Stomach (tissue), 9 donors: ENCODE measurements around the gene TNS1. TPM values are rescaled to one million over a fixed set of nuclear protein-coding genes. Genes with fewer than 3 reads are reported as not detected.

ENCODE experiments used
- DNase-seq, 2 donors: peaks; one replicate each; pipeline versions ENCODE4 v3.0.0 to v3.0.0-alpha.2; 2013 to 2019
- H3K27ac ChIP-seq, 5 donors: fragments of 200-600 bp in 4 of 5; sonication (generic) in 4 of 5; one replicate each; pipeline ENCODE4 v1.5.1; 2013 to 2019; ENCODE audit warnings: mild to moderate bottlenecking in 1 of 5, moderate library complexity in 1 of 5
- H3K27me3 ChIP-seq, 3 donors: fragments of 200-600 bp; sonication (generic); one replicate each; pipeline ENCODE4 v1.5.1; 2017 to 2019; ENCODE audit warnings: mixed run types in 1 of 3
- H3K36me3 ChIP-seq, 4 donors: fragments of 200-600 bp; sonication (generic); 1 replicate in 3 of 4; 2 replicates in 1 of 4; pipeline ENCODE4 v1.5.1; 2016 to 2019
- H3K4me1 ChIP-seq, 4 donors: fragments of 200-600 bp; sonication (generic); one replicate each; pipeline ENCODE4 v1.5.1; 2016 to 2019
- H3K4me3 ChIP-seq, 4 donors: fragments of 200-600 bp; sonication (generic) in 3 of 4; one replicate each; pipeline ENCODE4 v1.5.1; 2016 to 2019; ENCODE audit warnings: mild to moderate bottlenecking in 1 of 4
- H3K9me3 ChIP-seq, 4 donors: fragments of 200-600 bp; sonication (generic); one replicate each; pipeline ENCODE4 v1.5.1; 2016 to 2019
- CTCF ChIP-seq, 7 experiments: fragments of 450-650 bp in 4 of 7; fragments of 200-600 bp in 3 of 7; sonication (generic) in 3 of 7; IDR thresholded peaks; one replicate each; pipeline ENCODE4 v1.5.1; 2016 to 2019; ENCODE audit warnings: antibody characterized with exemption in 7 of 7, control low read depth in 2 of 7, mild to moderate bottlenecking in 1 of 7
- EP300 ChIP-seq: sonication (generic); formaldehyde crosslinking; IDR thresholded peaks from one replicate; pipeline ENCODE4 v1.6.1; 2017; ENCODE audit warnings: antibody characterized with exemption
- POLR2A ChIP-seq, 4 donors: fragments of 450-650 bp; IDR thresholded peaks; one replicate each; pipeline ENCODE4 v1.6.1; 2016; ENCODE audit warnings: antibody characterized with exemption in 4 of 4, control low read depth in 2 of 4, mild to moderate bottlenecking in 1 of 4, moderate library complexity in 1 of 4
- POLR2AphosphoS5 ChIP-seq, 3 donors: sonication (generic); formaldehyde crosslinking; IDR thresholded peaks; one replicate each; pipeline ENCODE4 v1.6.1; 2016; ENCODE audit warnings: antibody characterized with exemption in 3 of 3
- WGBS, 5 donors: extraction: QIAGEN DNeasy Blood & Tissue Kit in 3 of 5; methylation state at CpG; one replicate each; pipeline versions ENCODE4 v1.1.5 to v1.1.7; 2013 to 2018; 5-methylcytosine and 5-hydroxymethylcytosine counted together
- intact Hi-C: fragments of 100-400 bp; cut with DNase I; formaldehyde crosslinking; loops from one replicate; pipeline ENCODE4 v1.15.1; 2023; ENCODE audit warnings: low total_unique reads
- polyA plus RNA-seq, 3 donors: library from polyadenylated mRNA; stranded (reverse); fragments of 200-250 nt; gene quantifications; one replicate each; pipeline ENCODE4 v1.2.3, GENCODE V29; 2013
- total RNA-seq, 5 donors: library from RNA; depleted of rRNA; stranded (reverse); fragments of >200 nt; gene quantifications; one replicate each; pipeline versions ENCODE4 v1.1.0 to v1.2.3, GENCODE V29; 2014 to 2016
- donor health status: healthy with polysubstance abuse.
- donor health status: Bipolar disorder and iron deficiency.
- donor health status: healthy.

TNS1 gene
- total and polyA plus RNA-seq, 8 donors, result 18.5 to 682 (median 160) TPM

DNA sequence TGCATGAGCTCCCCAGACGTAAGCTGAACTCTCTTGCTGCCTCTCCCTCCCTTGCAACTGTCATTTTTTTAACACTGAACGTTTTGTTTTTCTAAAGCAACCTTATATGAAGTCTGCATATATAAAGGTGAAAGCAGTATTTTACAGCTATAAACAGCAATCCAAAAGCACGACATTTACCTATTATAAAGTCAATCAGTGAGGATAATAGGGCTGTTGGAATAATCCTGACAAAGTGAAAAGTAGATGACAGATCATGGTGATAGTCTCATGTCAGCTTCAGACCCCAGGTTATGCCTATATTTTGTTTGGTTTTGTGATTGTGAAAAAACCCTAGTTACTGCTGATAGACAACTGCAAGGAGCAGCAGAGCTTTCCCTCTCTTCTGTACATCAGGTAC lies 195.8 kb downstream of the TNS1 start:
- Histone ChIP-seq H3K9me3 (no peaks in the 10 kb centered on the region), H3K27me3 (no peaks in the 10 kb centered on the region), H3K36me3 (peaks cover 60 to 94% (median 87%) of the 10 kb centered on the region in 4 donors), H3K4me3 (no peak overlapping the region), H3K27ac (peak overlapping the region in 2 of 5 donors; percentile 40 to 55), H3K4me1 (peaks cover 11 to 59% (median 36%) of the 10 kb centered on the region in 4 donors)
- no peak for TF ChIP-seq POLR2A (IDR thresholded peaks at IDR 0.05)
- no peak for TF ChIP-seq POLR2AphosphoS5 (IDR thresholded peaks at IDR 0.05)
- TF ChIP-seq EP300, result no peak
- no peak for TF ChIP-seq CTCF (IDR thresholded peaks at IDR 0.05)
- intact Hi-C loops, result no loop called here
- WGBS, 5 donors, result 64 to 81% (median 74%) methylated on average over 3 of the region's 3 CpGs
- no peak for DNase-seq

DNA sequence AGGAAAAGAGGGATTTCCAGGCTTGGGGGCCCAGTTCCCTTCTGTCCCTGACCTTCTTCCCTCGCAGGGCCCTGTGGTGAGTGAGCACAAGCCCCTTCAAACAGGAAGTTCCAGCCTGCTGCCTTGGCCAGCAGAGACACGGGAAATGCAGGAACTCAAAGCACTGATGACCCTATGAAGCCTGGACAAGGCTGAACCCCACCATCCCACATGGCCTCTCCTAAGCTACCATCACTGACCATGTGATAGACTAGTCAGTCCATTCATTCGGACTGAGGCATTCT lies 196.4 kb downstream of the TNS1 start:
- Histone ChIP-seq H3K27ac (peak overlapping the region in 3 of 5 donors; percentile 36 to 55 (median 40)), H3K27me3 (no peaks in the 10 kb centered on the region), H3K9me3 (no peaks in the 10 kb centered on the region), H3K4me1 (peaks cover 11 to 65% (median 39%) of the 10 kb centered on the region in 4 donors), H3K4me3 (no peak overlapping the region), H3K36me3 (peaks cover 54 to 94% (median 84%) of the 10 kb centered on the region in 4 donors)
- WGBS, 5 donors, result 53 to 80% (median 69%) methylated on average over 3 of the region's 3 CpGs
- no peak for DNase-seq
- TF ChIP-seq EP300, result no peak
- no peak for TF ChIP-seq POLR2AphosphoS5 (IDR thresholded peaks at IDR 0.05)
- TF ChIP-seq POLR2A (IDR thresholded peaks at IDR 0.05), result no peak
- no peak for TF ChIP-seq CTCF (IDR thresholded peaks at IDR 0.05)
- intact Hi-C loops, result no loop called here

- DNase-seq, result no peak
- peak overlapping the region in 3 of 5 donors; percentile 36 to 55 (median 40) for H3K27ac ChIP-seq
- intact Hi-C loops, result no loop called here
Observed at GRCh38 chr2:217805668-217806481, 196.9 kb downstream of the TNS1 start.

More at GRCh38 chr2:217805668-217806481, 196.9 kb downstream of the TNS1 start:
- no peaks in the 10 kb centered on the region for H3K27me3 ChIP-seq
- peaks cover 11 to 69% (median 42%) of the 10 kb centered on the region in 4 donors for H3K4me1 ChIP-seq
- 79 to 93% (median 86%) methylated on average over 5 to 8 of the region's 8 CpGs for WGBS, 5 donors
- no peak for TF ChIP-seq POLR2AphosphoS5 (IDR thresholded peaks at IDR 0.05)
- no peak for TF ChIP-seq EP300
- TF ChIP-seq POLR2A (IDR thresholded peaks at IDR 0.05), result no peak
- TF ChIP-seq CTCF (IDR thresholded peaks at IDR 0.05), result no peak
- no peak overlapping the region for H3K4me3 ChIP-seq
- no peaks in the 10 kb centered on the region for H3K9me3 ChIP-seq
- peaks cover 49 to 88% (median 82%) of the 10 kb centered on the region in 4 donors for H3K36me3 ChIP-seq
